OCI-LY7 (cell line): ENCODE results near the gene ZFYVE9.
A peak's percentile ranks its signal among the peaks of the same experiment; 100 is the strongest.

Experiments
- EZH2phosphoT487 ChIP-seq: fragments of 200-600 bp; sonication (generic); IDR thresholded peaks from 2 replicates; pipeline ENCODE4 v1.6.1; 2018; ENCODE audit warnings: low read depth, borderline replicate concordance, mild to moderate bottlenecking, mixed run types, antibody characterized with exemption, low read length, moderate library complexity, mixed read lengths
- TF ChIP-seq, protein P1 (sequence below): fragments of 200-600 bp; sonication (generic); conservative IDR thresholded peaks from 2 replicates; pipeline ENCODE4 v1.5.1; 2014; ENCODE audit warnings: mild to moderate bottlenecking, antibody characterized with exemption, low read length, moderate library complexity, mixed read lengths

DNA sequence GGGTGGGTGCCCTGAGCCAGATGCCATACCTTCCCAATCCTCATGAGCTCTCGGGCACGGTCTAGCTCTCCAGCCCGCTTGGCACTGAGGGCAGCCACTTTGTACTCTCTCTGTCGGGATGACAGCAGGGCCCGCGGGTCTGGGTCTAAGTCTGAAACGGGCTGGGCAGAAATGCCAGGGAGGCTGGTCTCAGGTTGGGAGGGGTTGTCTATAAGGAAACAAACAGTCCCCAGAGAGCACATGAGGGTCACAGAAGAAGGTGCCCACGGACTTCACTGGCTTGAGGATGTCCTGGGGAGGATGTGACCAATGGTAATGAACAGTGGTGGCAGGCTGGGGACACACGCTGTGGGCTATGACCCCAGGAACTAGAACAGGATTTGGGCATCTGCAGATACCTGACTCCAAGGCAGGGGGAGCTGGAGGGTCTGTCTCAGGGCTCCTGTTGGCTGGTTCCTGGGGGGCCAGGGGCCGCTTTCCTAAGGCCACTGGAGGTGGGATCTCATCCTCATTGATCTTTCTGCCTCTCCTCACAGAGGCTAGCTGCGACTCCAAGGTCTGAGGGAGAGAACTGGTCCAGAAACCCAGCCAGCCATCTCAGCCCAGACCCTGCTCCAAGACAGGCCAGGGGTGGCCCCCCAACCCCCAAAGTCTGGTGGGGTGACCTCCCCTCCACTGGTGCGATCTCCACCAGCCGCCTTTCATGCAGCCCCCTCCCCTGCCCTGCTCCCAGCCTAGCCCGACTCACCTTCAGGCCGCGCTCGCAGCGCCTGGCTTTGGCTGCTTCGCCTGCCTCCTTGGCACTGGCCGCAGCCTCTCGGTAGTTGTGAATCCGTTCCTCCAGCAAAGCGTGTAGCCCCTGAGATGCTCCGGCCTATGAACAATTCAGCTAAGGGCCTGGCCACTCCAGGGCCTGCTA is 218.0 kb downstream of the ZFYVE9 start:
- TF ChIP-seq, protein P1, sequence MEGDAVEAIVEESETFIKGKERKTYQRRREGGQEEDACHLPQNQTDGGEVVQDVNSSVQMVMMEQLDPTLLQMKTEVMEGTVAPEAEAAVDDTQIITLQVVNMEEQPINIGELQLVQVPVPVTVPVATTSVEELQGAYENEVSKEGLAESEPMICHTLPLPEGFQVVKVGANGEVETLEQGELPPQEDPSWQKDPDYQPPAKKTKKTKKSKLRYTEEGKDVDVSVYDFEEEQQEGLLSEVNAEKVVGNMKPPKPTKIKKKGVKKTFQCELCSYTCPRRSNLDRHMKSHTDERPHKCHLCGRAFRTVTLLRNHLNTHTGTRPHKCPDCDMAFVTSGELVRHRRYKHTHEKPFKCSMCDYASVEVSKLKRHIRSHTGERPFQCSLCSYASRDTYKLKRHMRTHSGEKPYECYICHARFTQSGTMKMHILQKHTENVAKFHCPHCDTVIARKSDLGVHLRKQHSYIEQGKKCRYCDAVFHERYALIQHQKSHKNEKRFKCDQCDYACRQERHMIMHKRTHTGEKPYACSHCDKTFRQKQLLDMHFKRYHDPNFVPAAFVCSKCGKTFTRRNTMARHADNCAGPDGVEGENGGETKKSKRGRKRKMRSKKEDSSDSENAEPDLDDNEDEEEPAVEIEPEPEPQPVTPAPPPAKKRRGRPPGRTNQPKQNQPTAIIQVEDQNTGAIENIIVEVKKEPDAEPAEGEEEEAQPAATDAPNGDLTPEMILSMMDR = peak; percentile 29; the same call in 1 of the 2 replicates
- TF ChIP-seq EZH2phosphoT487 = no peak
